Esophagus muscularis mucosa (tissue), 4 donors: ENCODE results near the gene ADAM30. TPM values are rescaled to one million over a fixed set of nuclear protein-coding genes. Genes with fewer than 3 reads are reported as not detected.

Experiments
- DNase-seq: peaks from one replicate; pipeline ENCODE4 v3.0.0-alpha.2; 2017; ENCODE audit errors: extremely low spot score
- H3K27ac ChIP-seq, 4 donors: fragments of 200-600 bp; sonication (generic); replicated peaks in 1 of 4; 1 replicate in 3 of 4; 2 replicates in 1 of 4; pipeline ENCODE4 v1.5.1; 2016 to 2019; ENCODE audit warnings: mild to moderate bottlenecking in 1 of 4
- H3K27me3 ChIP-seq, 4 donors: fragments of 200-600 bp; sonication (generic); one replicate each; pipeline versions ENCODE4 v1.5.1 to v1.6.0; 2016 to 2019
- H3K36me3 ChIP-seq, 4 donors: fragments of 200-600 bp; sonication (generic); one replicate each; pipeline ENCODE4 v1.5.1; 2016 to 2019
- H3K4me1 ChIP-seq, 4 donors: fragments of 200-600 bp; sonication (generic); one replicate each; pipeline ENCODE4 v1.5.1; 2016 to 2019
- H3K4me3 ChIP-seq, 4 donors: fragments of 200-600 bp; sonication (generic); 1 replicate in 2 of 4; 2 replicates in 2 of 4; pipeline ENCODE4 v1.5.1; 2016 to 2019; ENCODE audit warnings: mild to moderate bottlenecking in 4 of 4, moderate library complexity in 1 of 4
- H3K9me3 ChIP-seq, 4 donors: fragments of 200-600 bp; sonication (generic); 1 replicate in 3 of 4; 2 replicates in 1 of 4; pipeline ENCODE4 v1.5.1; 2016 to 2019
- CTCF ChIP-seq, 3 experiments: fragments of 200-600 bp in 2 of 3; fragments of 450-650 bp in 1 of 3; sonication (generic) in 2 of 3; IDR thresholded peaks; one replicate each; pipeline ENCODE4 v1.5.1; 2017 to 2019; ENCODE audit warnings: antibody characterized with exemption in 3 of 3, mild to moderate bottlenecking in 2 of 3, moderate library complexity in 1 of 3
- EP300 ChIP-seq: sonication (generic); formaldehyde crosslinking; IDR thresholded peaks from one replicate; pipeline ENCODE4 v1.6.1; 2017; ENCODE audit warnings: antibody characterized with exemption
- POLR2A ChIP-seq: fragments of 450-650 bp; IDR thresholded peaks from one replicate; pipeline ENCODE4 v1.6.1; 2017; ENCODE audit warnings: antibody characterized with exemption, moderate library complexity, mild to moderate bottlenecking, low read depth
- POLR2AphosphoS5 ChIP-seq, 2 donors: sonication (generic); formaldehyde crosslinking; IDR thresholded peaks; one replicate each; pipeline ENCODE4 v1.6.1; 2017; ENCODE audit warnings: antibody characterized with exemption in 2 of 2
- WGBS: methylation state at CpG from one replicate; pipeline ENCODE4 v1.1.5; 2018; 5-methylcytosine and 5-hydroxymethylcytosine counted together
- intact Hi-C: fragments of 100-400 bp; cut with DNase I; formaldehyde crosslinking; loops from one replicate; pipeline ENCODE4 v1.15.1; 2023
- total RNA-seq, 4 donors: library from RNA; depleted of rRNA; stranded (reverse); fragments of >200 nt; gene quantifications; one replicate each; pipeline versions ENCODE4 v1.1.0 to v1.2.1, GENCODE V29; 2016

Gene ADAM30
- total RNA-seq, 4 donors from 2014 or later = not detected

- no peak for TF ChIP-seq POLR2A
- no peak for TF ChIP-seq POLR2AphosphoS5 (IDR thresholded peaks at IDR 0.05)
- TF ChIP-seq EP300 = no peak
- no peak for TF ChIP-seq CTCF (IDR thresholded peaks at IDR 0.05)
- H3K36me3 ChIP-seq = peaks cover 70 to 98% (median 93%) of the 10 kb centered on the region in 4 donors
- no peaks in the 10 kb centered on the region for H3K9me3 ChIP-seq
- intact Hi-C loops = no loop called here
- H3K4me3 ChIP-seq = no peak overlapping the region
- no peaks in the 10 kb centered on the region for H3K27me3 ChIP-seq
- H3K27ac ChIP-seq = no peak overlapping the region
- WGBS = 75% methylated on average over 5 of the region's 5 CpGs
- no peak for DNase-seq
- no peaks in the 10 kb centered on the region for H3K4me1 ChIP-seq
Observed at GRCh38 chr1:119917304-119918055, 21.2 kb upstream of the ADAM30 start.

GRCh38 chr1:119915517-119915916 lies 19.2 kb upstream of the ADAM30 start:
- Histone ChIP-seq H3K36me3 (peaks cover 57 to 78% (median 73%) of the 10 kb centered on the region in 4 donors), H3K9me3 (no peaks in the 10 kb centered on the region), H3K27me3 (no peaks in the 10 kb centered on the region), H3K27ac (no peak overlapping the region), H3K4me1 (no peaks in the 10 kb centered on the region), H3K4me3 (no peak overlapping the region)
- WGBS = 100% methylated on average over 5 of the region's 6 CpGs
- TF ChIP-seq CTCF (IDR thresholded peaks at IDR 0.05) (no peak), EP300 (no peak), POLR2AphosphoS5 (IDR thresholded peaks at IDR 0.05) (no peak), POLR2A (no peak)
- no peak for DNase-seq
- intact Hi-C loops = no loop called here

- 55% methylated on average over 1 of the region's 1 CpG for WGBS
- Histone ChIP-seq H3K27ac (no peak overlapping the region), H3K4me1 (peaks cover 0 to 6% (median 4%) of the 10 kb centered on the region in 4 donors), H3K9me3 (no peaks in the 10 kb centered on the region), H3K4me3 (no peak overlapping the region), H3K36me3 (peaks cover 44 to 64% (median 59%) of the 10 kb centered on the region in 4 donors), H3K27me3 (no peaks in the 10 kb centered on the region)
- intact Hi-C loops = no loop called here
- TF ChIP-seq POLR2A (no peak), POLR2AphosphoS5 (IDR thresholded peaks at IDR 0.05) (no peak), EP300 (no peak), CTCF (IDR thresholded peaks at IDR 0.05) (no peak)
- DNase-seq = peak; percentile 82
Observed at GRCh38 chr1:119914071-119914470, 17.8 kb upstream of the ADAM30 start.

- peak; percentile 17 for DNase-seq
- 96% methylated on average over 3 of the region's 3 CpGs for WGBS
- no peak overlapping the region for H3K4me3 ChIP-seq
- H3K27me3 ChIP-seq = no peaks in the 10 kb centered on the region
- peaks cover 0 to 6% (median 4%) of the 10 kb centered on the region in 4 donors for H3K4me1 ChIP-seq
- no peak overlapping the region for H3K27ac ChIP-seq
- intact Hi-C loops = no loop called here
- H3K9me3 ChIP-seq = no peaks in the 10 kb centered on the region
- TF ChIP-seq EP300 (no peak), POLR2AphosphoS5 (IDR thresholded peaks at IDR 0.05) (no peak), POLR2A (no peak), CTCF (IDR thresholded peaks at IDR 0.05) (no peak)
- peaks cover 32 to 53% (median 48%) of the 10 kb centered on the region in 4 donors for H3K36me3 ChIP-seq
Observed at GRCh38 chr1:119912963-119913362, 16.6 kb upstream of the ADAM30 start.
